HG03064 (cell line): Measurements from ENCODE around the gene MCEE.
"Not testable (repeated sequence)": the region's sequence is repeated elsewhere in the genome, so short reads cannot be mapped to it uniquely, and the experiment has no call there.

Experiments
- ATAC-seq: cut with Tn5 transposase; IDR thresholded peaks from one replicate; pipeline ENCODE4 v1.9.1; 2021; ENCODE audit warnings: low read depth; ENCODE audit not compliant: unreplicated experiment

The MCEE gene

DNA sequence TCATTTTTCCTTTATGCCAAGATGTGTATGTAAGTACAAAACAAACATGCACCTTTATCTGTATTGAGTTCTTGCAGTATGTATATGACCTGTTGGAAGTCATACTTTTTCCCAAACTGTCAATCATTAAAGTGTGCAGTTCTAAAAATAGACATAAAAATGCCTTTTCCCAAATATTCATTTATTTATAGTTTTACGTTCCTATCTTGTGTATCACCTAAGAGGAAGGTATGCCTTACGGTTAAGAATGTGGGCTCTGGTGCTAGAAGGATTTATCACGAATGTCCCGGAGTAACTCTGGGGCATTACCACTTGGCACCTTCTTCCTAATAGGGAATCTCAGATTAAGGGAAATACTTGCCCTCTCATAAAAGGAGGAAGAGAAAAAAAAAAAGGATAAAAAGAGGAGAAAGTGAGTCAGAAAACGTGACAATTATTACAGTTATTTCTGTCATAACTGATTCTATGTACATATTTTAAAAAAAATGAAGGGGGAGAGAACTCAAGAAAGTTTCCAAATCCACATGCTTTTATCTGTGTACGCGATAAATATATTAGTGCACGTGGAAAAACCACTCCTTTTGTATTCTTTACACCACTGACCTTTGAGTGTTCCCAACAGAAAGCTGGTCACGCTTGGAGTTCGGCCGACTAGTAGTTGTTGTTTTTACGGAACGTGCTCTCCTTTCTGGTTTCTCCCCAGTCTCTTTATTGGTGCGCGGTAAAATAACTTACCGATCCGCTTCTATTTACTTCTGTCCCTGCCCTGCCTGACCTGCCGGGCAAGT, 721 bp downstream of the MCEE start:
- peak; percentile 3 for ATAC-seq

DNA sequence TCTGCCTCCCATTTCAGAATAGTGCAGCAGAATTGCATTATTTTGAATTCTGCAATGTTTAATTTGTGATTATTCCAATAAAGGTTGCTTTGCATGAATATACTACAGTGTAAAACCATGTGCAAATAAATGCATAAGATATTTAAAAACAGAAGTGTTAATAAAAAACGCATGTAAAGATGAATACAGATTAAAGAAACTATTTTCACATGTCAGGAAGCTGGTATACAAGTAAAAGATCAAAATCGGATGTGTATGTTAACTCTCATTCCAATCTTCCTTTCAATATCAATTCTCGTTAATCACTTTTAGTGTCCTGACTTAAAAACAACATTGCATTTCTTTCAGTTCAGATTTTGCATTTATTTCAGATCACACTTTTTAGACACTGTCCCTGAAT, 3.1 kb downstream of the MCEE start:
- no peak for ATAC-seq

DNA sequence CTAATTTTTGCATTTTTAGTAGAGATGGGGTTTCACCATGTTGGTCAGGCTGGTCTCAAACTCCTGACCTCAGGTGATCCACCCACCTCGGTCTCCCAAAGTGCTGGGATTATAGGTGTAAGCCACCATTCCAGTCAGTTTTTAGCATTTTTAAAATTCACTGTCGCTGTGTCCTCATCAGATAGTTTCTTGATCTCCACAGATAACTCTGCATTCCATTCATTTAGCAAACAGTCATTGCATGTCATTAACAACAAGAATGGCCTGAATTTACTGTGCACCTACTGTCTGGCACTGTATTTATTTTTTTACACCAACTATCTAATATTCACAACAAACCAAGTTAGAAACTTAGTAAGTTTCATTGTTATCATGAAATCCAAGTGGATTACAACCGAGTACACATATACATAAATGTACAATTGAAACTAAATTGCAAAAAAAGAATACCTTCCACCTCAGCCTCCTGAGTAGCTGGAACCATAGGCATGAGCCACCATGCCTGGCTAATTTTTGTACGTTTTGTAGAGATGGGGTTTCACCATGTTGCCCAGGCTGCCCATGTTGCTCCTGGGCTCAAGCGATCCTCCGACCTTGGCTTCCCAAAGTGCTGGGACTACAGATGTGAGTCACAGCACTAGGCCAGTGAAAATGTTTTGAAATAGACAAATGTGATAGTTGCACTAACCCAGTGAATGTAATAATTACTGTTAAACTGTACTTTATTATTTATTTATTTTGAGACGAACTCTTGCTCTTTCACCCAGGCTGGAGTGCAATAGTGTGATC, 4.3 kb downstream of the MCEE start:
- no peak for ATAC-seq

DNA sequence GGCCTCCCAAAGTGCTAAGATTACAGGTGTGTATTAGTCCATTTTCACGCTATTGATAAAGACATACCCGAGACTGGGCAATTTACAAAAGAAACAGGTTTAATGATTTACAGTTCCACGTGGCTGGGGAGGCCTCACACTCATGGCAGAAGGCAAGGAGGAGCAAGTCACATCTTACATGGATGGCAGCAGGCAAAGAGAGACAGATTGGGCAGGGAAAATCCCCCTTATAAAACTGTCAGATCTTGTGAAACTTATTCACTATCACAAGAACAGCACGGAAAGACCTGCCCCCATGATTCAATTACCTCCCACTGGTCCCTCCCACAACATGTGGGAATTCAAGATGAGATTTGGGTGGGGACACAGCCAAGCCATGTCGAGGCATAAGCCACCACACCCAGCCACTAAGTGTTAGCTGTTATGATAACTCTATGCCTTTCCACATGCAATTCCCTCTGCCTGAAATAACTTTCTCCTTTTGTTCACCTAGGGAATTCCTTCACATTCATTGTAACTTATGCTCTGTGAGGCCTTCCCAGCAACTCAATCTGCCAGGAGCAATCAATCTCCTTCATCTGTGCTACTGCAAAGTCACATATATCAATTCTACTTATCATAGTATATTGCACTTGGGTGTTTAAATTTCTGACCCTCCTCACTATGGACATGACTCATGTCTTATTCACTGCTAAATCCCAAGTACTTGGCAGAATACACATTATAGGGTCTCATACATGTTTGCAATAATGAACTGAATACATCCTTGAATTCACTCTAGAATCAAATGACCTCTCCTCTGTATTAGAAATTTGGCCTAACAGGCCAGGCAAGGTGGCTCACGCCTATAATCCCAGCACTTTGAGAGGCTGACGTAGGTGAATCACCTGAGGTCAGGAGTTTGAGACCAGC, 7.4 kb downstream of the MCEE start:
- no peak for ATAC-seq

DNA sequence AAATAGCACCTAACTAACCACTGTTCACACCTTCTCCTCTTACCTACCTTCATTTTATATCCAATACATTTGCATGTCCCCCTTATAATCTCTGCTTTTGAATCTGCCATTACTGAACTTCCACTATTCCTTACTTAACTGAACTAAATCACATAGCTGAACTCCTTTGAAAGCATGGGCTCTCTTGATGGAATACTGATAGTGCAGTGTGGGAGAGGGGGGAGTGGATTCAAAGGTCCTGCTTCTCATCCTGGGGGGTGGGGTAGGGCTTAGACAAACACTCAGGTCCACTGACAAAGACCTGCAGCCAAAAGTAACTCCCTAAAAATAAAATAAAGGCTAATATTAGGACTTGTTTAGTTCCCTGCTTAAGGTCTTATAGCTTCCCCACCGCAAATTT, 8.6 kb downstream of the MCEE start:
- no peak for ATAC-seq

DNA sequence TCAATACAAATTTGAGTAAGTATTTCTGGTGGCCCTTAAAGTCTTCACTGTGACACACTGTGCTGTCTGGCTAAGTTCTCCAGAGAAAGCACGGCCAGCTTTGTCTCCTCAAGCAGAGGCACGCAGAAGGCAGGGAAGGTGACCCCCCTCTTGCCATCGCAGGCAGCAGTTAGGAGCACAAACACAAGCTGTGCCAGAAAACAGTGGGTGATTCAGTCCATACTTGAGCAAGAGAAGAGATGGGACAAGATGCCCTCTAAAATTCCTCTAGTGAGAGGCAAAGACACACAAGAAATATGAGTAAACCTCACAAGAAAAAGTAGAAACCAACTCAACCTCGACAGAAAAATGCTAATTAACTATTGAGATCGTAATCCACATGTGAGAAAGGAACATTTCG, 9.8 kb downstream of the MCEE start:
- ATAC-seq, result no peak

DNA sequence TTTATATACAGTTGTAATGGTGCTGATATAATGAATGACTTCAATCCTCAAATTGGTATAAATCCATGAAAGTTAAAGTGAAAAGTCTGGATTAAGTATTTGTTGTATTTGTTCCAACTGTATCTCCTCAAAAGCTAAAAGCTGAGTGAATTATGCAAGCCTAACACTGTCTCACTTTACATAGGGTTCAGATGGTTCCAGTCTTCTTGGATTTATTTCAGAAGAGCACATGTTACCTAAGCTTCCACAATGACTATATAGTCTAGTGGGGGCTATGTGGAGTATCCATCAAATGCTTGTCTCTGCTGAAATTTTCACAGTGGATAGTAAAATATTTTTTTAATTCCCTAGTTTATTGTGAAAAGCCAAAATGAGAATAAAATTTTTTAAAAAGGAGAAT, 13.0 kb downstream of the MCEE start:
- no peak for ATAC-seq

DNA sequence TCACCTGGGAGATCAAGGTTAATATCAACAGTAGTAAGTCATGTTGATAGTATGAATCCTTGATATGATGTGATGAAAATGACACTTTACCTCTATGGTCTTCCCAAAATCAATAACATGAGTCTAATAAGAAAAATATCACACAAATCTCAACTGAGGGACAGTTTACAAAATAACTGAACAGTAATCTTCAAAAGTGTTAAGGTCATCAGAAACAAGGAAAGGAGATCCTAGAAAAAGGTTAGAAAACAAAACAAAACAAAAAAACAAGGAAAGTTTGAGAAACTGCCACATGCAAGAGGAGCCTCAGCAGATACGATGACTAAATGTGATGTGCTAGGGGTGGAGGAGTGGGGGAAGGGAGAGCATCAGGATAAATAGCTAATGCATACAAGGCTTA, 16.2 kb downstream of the MCEE start:
- ATAC-seq, result no peak

DNA sequence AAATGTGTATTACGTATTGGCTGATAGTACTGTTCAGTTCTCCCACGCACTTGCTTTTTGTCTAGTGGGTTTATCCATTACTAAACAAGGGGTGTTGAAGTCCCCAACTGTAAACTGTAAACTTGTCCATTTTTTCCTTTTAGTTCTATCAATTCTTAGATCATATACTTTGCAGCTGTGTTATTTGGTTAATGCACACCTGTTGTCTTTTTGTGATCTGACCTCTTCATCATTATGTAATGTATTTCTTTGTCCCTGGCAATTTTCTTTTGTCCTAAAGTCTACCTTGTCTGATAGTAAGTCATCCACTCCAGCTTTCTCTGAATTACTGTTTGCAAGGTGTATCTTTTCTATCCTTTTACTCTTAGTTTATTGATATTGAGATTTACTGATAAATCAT, 21.9 kb downstream of the MCEE start:
- ATAC-seq, result no peak

DNA sequence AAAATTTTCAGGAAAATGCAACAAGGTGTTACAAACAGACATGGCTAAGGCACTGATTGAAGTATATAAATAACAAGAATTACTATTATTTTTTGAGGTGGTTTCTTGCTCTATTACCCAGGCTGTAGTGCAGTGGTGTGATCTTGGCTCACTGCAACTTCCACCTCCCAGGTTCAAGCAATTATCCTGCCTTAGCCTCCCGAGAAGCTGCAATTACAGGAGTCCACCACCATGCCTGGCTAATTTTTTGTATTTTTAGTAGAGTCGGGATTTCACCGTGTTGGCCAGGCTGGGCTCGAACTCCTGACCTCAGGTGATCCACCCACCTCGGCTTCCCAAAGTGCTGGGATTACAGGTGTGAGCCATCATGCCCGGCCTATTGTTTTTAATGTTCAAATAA, 23.6 kb downstream of the MCEE start:
- not testable (repeated sequence) for ATAC-seq

DNA sequence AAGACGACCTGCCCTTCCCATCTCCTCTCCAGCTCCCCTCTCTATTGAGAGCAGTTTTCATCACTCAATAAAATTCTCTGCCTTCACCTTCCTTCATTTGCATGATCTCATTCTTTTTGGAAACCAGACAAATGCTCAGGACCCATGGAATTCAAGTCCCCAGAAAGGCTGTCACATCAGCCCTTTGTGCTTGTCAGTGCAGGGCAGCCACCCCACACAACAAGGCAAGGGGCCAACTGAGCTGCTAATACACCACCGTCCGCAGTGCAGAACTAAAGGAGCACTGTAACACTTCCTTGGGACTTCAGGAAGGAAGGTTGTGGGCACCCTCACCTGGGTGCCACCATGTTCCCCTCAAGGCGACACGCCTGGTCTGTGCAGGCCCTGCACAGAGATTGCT, 26.2 kb downstream of the MCEE start:
- ATAC-seq, result no peak

DNA sequence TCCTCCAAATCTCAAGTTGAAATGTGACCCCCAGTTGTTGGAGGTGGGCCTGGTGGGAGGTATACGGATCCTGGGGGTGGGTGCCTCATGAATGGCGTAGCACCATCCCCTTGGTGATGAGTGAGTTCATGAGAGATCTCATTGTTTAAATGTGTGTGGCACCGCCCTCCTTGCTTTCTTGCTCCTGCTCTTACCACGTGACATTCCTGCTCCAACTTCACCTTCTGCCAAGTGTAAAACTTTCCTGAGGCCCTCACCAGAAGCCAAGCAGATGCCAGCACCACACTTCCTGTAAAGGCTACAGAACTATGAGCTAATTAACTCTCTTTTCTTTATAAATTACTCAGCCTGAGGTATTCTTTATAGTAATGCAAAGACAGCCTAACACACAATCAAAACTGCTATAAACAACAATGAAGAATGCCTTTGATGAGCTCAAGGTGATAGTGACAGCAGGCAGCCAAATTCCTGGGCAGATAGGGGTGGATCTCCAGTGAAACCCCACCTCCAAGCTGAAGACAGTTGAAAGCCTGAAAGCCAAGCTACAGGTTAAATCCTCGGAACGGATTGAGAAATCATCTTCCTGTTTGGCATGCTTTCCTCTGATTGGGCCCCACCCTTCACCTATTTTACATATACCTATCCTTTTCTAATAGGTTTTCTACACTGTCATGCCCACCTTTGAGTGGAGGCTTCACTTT, 26.9 kb downstream of the MCEE start:
- no peak for ATAC-seq

DNA sequence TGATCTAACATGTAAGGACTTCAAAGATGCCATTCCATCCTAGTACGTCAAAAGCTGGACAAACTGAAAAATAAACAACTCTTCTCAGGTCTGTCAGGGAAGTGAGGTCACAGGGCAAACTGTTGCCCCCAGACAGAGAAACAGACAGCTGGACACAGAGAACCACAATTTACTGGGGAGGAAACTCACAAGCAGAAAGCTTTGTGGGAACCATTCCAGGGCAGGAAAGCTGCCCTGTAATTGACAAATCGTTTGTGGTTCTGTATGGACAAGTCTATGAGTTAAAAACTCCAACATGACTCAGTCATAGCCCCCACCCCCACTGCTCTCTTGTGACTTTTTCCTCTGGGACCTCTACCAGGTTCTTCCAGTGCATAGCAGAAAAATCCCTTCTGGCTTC, 28.4 kb downstream of the MCEE start:
- no peak for ATAC-seq

DNA sequence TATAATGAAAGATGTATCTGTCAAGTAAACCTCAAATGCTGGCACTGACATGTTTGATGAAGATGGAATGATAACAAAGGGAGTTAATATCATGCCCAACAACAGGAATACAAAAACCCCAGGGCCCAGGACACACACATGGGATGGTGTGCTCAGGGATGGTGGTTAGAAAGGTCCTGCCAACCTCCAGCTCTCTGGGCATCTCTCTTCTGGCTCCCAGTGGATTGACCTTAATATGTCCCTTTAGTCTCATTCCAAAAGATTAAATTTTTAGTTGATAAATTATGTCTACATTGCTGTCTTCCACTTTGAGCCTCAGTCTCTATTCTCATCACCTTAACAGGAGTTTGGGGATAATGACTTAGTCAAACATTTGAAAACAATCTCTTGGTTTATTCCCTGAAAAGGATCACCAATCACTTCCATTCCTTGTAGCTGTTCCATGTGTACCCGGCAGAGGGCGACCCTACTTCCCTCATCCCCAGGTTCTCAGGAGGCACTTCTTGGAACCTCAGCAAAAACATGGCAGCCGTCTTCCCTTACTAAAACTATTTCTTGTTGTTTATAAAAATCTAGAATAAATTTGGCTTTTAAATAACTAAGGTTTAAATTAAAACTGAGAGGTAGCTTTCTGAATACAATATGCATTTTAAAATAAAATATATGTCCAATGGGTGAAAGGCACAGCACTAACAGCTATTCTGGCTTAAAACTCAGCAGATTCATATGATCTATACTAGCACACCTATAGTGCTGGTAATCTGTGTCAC, 29.6 kb downstream of the MCEE start:
- no peak for ATAC-seq

DNA sequence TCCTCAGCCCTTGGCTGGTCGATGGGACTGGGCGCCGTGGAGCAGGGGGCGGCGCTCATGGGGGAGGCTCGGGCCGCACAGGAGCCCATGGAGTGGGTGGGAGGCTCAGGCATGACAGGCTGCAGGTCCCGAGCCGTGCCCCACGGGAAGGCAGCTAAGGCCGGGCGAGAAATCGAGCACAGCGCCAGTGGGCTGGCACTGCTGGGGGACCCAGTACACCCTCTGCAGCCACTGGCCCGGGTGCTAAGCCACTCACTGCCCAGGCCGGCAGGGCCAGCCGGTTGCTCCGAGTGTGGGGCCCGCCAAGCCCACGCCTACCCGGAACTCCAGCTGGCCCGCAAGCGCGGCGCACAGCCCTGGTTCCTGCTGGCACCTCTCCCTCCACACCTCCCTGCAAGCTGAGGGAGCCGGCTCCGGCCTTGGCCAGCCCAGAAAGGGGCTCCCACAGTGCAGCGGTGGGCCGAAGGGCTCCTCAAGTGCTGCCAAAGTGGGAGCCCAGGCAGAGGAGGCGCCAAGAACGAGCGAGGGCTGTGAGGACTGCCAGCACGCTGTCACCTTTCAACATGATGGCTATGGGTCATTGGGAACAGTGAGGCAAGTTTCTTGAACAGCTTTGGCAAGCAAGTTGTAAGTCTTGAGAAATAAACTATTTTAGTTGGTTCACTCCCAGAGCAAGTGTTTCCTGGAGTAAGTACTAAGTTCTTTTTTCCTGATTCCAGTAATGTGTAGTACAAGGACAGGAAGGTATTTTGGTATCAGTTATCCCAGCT, 37.4 kb downstream of the MCEE start:
- not testable (repeated sequence) for ATAC-seq

DNA sequence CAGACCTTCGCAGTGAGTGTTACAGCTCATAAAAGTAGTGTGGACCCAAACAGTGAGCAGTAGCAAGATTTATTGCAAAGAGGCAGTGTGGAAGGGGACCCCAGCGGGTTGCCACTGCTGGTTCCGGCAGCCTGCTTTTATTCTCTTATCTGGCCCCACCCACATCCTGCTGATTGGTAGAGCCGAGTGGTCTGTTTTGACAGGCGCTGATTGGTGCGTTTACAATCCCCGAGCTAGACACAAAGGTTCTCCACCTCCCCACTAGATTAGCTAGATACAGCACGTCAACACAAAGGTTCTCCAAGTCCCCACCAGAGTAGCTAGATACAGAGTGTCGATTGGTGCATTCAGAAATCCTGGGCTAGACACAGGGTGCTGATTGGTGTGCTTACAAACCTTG, 38.2 kb downstream of the MCEE start:
- ATAC-seq, result not testable (repeated sequence)

DNA sequence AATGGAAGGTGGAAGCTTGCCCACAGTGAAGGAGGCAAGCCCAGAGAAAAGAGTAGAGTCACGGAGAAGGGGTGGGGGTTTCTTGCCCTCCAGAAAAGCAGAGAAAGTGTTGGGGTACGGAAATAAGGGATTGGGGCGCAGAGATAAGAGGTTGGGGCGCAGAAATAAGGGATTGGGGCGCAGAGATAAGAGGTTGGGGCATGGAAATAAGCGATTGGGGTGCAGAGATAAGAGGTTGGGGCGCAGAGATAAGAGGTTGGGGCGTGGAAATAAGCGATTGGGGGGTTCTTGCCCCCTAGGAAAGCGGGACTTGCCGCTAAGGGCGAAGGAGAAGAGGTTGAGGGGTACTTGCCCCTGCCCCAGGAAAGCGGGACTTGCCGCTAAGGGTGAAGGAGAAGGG, 40.6 kb downstream of the MCEE start:
- not testable (repeated sequence) for ATAC-seq

DNA sequence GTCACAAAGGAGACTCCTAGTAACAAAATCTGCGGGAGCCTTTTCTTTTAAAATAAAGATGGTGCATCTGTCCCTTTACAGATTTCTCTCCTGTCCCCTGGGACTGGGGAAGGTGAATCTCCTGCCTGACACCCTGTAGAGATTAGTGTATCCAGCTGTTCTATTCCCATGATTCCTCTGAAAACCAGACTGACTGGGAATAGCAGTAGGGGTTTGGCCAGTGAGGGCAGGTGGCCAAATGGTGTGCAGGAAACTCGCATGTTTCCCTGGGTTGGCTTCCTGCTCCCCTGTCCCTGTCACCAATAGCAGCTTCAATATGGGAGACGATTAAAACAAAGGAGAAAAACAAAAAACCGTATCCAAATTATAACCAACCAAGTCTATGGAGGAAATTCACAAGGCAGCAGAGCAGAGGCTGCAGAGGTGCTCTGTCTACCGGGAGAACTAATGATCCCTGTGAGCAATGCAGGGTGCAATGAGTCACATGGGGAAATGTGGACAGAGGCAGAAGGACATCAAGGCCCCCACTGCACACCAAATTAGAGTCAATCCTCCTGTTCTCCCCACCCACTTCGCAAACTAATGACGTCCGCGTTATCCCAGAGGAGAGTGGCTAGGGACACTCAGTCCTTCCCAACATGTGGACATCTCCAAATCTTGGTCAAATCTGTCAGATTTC, 44.6 kb downstream of the MCEE start:
- not testable (repeated sequence) for ATAC-seq
